GM10847 (cell line): Measurements from ENCODE around the gene CFAP43.

Experiments used
- POLR2A ChIP-seq: IDR thresholded peaks from 2 replicates; pipeline ENCODE4 v1.6.1; 2011; ENCODE audit not compliant: insufficient read length; ENCODE audit errors: extremely low read depth

CFAP43 gene

DNA sequence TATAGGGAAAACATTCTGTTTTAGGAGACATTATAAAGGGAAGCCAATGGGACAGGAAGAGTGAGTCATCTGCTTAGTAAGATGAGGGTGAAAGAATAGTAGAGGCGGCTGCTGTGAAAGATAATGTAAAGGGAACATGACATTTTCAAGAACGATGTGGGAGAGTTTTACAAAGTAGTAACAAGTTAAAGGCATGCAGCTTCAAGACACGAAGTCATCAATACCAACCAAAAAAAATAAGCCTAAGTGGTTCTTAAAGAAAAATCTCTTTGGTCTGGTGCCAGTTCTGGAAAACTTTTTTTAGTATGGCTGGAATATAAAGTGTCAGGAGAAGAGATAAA is 28.6 kb upstream of the CFAP43 start:
- no peak for TF ChIP-seq POLR2A

GRCh38 chr10:104259999-104260774 is 28.0 kb upstream of the CFAP43 start:
- TF ChIP-seq POLR2A, result no peak

- no peak for TF ChIP-seq POLR2A
Measured at GRCh38 chr10:104259456-104259855, 27.3 kb upstream of the CFAP43 start.

DNA sequence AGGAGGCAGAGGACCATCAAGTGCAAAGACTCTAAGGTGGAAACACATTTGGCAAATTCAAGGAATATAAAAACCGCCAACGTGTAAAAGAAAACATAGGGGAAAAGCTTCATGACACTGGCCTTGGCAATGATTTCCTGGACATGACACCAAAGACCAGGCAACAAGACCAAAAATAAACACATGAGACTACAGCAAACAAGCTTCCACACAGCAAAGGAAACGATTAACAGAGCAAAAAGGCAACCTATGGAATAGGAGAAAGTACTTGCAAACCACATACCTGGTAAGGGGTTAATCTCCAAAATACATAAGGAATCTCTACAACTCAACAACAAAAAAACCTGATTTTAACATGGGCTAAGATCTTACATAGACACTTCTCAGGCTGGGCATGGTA is 26.0 kb upstream of the CFAP43 start:
- no peak for TF ChIP-seq POLR2A

- no peak for TF ChIP-seq POLR2A
Measured at GRCh38 chr10:104257235-104257634, 25.1 kb upstream of the CFAP43 start.

DNA sequence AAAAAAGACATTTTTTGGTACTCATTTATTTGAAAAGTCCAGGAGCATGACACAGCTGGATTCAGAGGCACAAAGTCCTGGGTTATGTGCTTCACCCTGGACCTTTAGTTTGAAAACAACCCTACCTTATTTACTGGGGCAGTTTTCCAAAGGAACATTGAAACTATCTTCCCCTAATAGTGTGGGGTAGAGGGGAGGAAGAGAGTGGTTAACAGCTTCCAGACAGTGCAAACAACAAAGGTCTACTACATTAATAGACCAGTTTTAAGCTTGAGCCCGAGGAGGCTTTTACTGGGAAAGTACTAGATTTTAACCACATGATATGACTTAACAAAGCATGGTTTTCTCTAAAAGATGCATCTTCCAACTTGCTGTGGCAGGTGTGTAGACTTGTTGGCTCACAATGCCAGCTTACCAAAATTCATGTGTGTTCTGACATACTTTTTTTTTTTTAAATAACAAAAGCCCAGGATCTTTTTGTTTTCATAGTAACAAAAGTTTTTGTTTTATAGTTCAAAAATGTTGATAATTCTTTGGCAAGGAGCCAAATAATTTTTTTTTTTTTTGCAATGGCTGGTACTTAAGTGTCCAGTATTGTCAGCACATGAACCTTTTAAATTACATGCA is 24.3 kb upstream of the CFAP43 start:
- no peak for TF ChIP-seq POLR2A

- TF ChIP-seq POLR2A, result no peak
Measured at GRCh38 chr10:104255311-104255981, 23.3 kb upstream of the CFAP43 start.

DNA sequence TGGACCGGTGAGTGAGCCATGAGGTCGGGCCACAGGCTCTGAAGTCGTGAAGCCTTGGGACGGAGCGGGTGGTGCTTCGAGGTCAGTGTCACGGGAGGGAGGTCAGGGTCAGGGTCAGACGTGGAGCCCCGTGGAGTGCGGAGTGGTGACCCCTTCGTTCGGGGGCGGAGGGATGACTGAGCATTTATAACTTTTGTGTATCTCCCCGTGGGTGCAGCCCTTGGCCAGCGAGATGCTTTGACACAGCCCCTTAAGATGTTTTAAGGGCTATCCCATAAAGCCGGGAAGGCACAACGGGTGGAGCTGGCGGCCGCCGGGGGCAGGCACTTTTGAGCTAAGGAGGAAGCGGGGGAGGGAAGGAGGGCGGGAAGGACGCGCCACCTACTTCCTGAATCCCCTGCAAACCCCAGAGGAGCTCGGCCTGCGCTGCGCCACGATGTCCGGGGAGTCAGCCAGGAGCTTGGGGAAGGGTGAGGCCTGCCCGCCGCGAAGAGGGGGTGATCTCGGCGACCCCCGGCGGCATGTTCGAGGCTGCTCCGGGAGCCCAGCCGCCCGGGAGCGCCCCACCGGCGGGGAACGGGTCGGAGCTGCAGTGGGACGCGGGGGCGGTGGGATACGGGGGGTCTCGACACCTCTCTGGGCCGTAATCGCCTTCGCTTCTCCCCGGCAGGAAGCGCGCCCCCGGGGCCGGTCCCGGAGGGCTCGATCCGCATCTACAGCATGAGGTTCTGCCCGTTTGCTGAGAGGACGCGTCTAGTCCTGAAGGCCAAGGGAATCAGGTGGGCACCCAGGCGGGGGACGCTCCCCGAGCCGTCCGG is 22.5 kb upstream of the CFAP43 start, which contains the start of gene GSTO1:
Gene GSTO1, plus strand, starts transcription at position 400 of the 818 bp plus-strand sequence. Its CDS starts 37 bp downstream, at position 437.
- TF ChIP-seq POLR2A, result peak; percentile 81

DNA sequence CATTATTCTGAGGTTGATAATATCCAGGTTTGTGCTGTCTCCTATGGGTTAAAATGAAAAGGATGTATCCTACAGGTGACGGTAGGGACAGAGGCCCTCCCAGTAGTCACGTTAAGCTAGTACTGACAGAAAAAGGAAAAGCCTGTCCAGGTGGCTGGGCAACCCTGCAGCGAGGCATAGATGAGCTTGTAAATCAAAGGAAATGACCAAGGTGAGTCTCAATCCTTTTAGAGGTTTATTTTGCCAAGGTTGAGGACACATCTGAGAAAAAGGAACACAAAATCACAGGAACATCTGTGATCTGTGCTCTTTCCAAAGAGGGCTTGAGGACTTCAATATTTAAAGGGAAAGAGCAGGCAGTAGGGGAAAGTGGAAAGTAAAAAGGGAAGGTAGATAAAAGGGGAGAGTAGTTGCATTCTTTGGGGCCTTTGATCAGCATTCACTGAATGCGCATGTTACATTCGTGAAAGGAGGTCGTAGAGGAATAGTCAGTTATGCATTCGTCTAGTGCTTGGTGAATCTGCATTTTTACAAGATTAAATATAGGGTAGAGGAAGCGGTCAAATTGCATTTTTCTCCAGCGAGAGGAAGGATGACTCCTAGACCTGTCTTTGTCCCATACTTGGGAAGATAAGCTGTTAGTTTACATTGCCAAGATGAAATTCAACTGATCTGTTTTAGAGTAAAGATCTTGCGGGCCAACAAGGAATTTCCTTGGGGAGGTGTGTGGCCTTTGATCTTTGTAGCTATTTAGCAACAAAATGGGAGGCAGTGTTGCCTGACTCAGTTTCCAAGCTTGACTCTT is 21.6 kb upstream of the CFAP43 start:
- no peak for TF ChIP-seq POLR2A

DNA sequence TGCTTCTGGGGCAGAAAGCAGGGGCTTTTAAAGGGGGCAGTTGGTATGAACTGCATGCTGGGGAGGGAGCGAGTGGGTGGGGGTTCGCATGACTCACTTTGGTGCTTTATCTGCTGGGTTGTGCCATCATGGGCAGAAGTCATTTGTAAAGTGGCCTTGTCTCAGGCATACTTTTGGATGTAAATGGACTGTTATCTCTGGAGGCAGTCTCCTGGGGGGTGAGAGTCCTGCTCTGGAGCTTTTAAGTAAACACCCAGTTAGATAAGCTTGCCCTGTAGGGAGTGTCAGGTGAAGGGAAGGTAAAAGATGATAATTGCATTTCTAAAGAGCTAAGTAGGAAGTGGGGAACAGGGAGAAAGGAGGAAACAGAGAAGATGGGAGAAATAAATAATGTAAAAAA is 20.9 kb upstream of the CFAP43 start:
- no peak for TF ChIP-seq POLR2A

GRCh38 chr10:104252368-104252767 is 20.2 kb upstream of the CFAP43 start:
- TF ChIP-seq POLR2A, result no peak

GRCh38 chr10:104251443-104251842 is 19.3 kb upstream of the CFAP43 start:
- TF ChIP-seq POLR2A, result no peak

DNA sequence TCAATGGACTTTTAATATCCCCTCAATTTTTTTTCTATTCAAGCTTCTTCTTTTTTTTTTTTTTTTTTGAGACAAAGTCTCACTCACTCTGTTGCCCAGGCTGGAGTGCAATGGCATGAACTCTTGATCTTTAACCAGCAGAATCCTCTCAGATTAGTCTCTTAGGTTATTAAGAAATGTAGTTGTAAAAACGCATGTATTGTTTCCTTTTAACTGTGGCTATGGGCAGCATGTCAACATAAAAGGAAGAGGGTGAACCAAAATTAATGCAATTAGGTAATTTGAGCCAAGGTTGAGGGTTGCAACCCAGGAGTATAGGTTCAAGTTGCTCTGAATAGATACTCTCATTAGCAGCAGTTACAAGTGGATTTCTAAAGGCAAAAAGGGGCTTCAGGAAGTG is 18.2 kb upstream of the CFAP43 start:
- no peak for TF ChIP-seq POLR2A

- TF ChIP-seq POLR2A, result no peak
Measured at GRCh38 chr10:104247513-104248146, 15.5 kb upstream of the CFAP43 start.
